Adipocyte (in vitro differentiated cells): ENCODE data around the gene RGS19.
A peak's percentile ranks its signal among the peaks of the same experiment; 100 is the strongest.

ENCODE experiments used
- DNase-seq: peaks from one replicate; pipeline ENCODE4 v3.0.0-alpha.2; 2015; ENCODE audit warnings: low read depth
- H3K27me3 ChIP-seq: replicated peaks from 2 replicates; pipeline ENCODE4 v1.7.0; 2013; ENCODE audit warnings: mild to moderate bottlenecking, low read length, moderate library complexity; ENCODE audit not compliant: control insufficient read depth, insufficient read depth
- H3K36me3 ChIP-seq: 2 replicates; pipeline ENCODE4 v1.7.0; 2013; ENCODE audit warnings: low read length, mild to moderate bottlenecking, moderate library complexity; ENCODE audit not compliant: control insufficient read depth, insufficient read depth, severe bottlenecking
- H3K4me1 ChIP-seq: 2 replicates; pipeline ENCODE4 v1.7.0; 2013; ENCODE audit warnings: mild to moderate bottlenecking, low read length, moderate library complexity; ENCODE audit not compliant: control insufficient read depth, insufficient read depth
- H3K4me3 ChIP-seq: 2 replicates; pipeline ENCODE4 v1.7.0; 2013; ENCODE audit warnings: mild to moderate bottlenecking, low read length, moderate library complexity
- H3K9ac ChIP-seq: 2 replicates; pipeline ENCODE4 v1.7.0; 2013; ENCODE audit warnings: mild to moderate bottlenecking, low read length, moderate library complexity
- H3K9me3 ChIP-seq: 2 replicates; pipeline ENCODE4 v1.7.0; 2013; ENCODE audit warnings: mild to moderate bottlenecking, low read length, moderate library complexity; ENCODE audit not compliant: control insufficient read depth

Gene RGS19

GRCh38 chr20:64072498-64073063 lies 6.7 kb downstream of the RGS19 start:
- no peak for DNase-seq

GRCh38 chr20:64071341-64072332 lies 7.7 kb downstream of the RGS19 start:
- H3K4me3 ChIP-seq: no peak overlapping the region
- H3K4me1 ChIP-seq: no peaks in the 10 kb centered on the region
- no peaks in the 10 kb centered on the region for H3K9me3 ChIP-seq
- DNase-seq: no peak
- H3K27me3 ChIP-seq: no peaks in the 10 kb centered on the region
- no peak overlapping the region for H3K9ac ChIP-seq
- peaks cover 6% of the 10 kb centered on the region for H3K36me3 ChIP-seq

More at GRCh38 chr20:64072498-64073063, 6.7 kb downstream of the RGS19 start:
- Histone ChIP-seq H3K9me3 (no peaks in the 10 kb centered on the region), H3K9ac (no peak overlapping the region), H3K4me3 (no peak overlapping the region), H3K4me1 (no peaks in the 10 kb centered on the region), H3K27me3 (no peaks in the 10 kb centered on the region), H3K36me3 (peaks cover 6% of the 10 kb centered on the region)

- Histone ChIP-seq H3K4me1 (no peaks in the 10 kb centered on the region), H3K9ac (no peak overlapping the region), H3K27me3 (no peaks in the 10 kb centered on the region), H3K9me3 (no peaks in the 10 kb centered on the region), H3K4me3 (no peak overlapping the region), H3K36me3 (peaks cover 6% of the 10 kb centered on the region)
- DNase-seq: no peak
Observed at GRCh38 chr20:64070244-64070993, 8.9 kb downstream of the RGS19 start.

GRCh38 chr20:64069614-64070243 lies 9.6 kb downstream of the RGS19 start:
- Histone ChIP-seq H3K36me3 (peaks cover 6% of the 10 kb centered on the region), H3K9me3 (no peaks in the 10 kb centered on the region), H3K4me3 (no peak overlapping the region), H3K4me1 (no peaks in the 10 kb centered on the region), H3K9ac (no peak overlapping the region), H3K27me3 (no peaks in the 10 kb centered on the region)
- DNase-seq: peak; percentile 50

GRCh38 chr20:64069209-64069613 lies 10.1 kb downstream of the RGS19 start:
- no peak for DNase-seq
- no peaks in the 10 kb centered on the region for H3K9me3 ChIP-seq
- H3K27me3 ChIP-seq: no peaks in the 10 kb centered on the region
- no peak overlapping the region for H3K4me3 ChIP-seq
- H3K9ac ChIP-seq: no peak overlapping the region
- peaks cover 5% of the 10 kb centered on the region for H3K4me1 ChIP-seq
- H3K36me3 ChIP-seq: peaks cover 6% of the 10 kb centered on the region

GRCh38 chr20:64068386-64069208 lies 10.7 kb downstream of the RGS19 start:
- no peak for DNase-seq
- no peaks in the 10 kb centered on the region for H3K27me3 ChIP-seq
- H3K9me3 ChIP-seq: no peaks in the 10 kb centered on the region
- no peak overlapping the region for H3K4me3 ChIP-seq
- peaks cover 11% of the 10 kb centered on the region for H3K4me1 ChIP-seq
- H3K9ac ChIP-seq: no peak overlapping the region
- H3K36me3 ChIP-seq: no peaks in the 10 kb centered on the region

GRCh38 chr20:64067733-64068307 lies 11.5 kb downstream of the RGS19 start:
- no peaks in the 10 kb centered on the region for H3K36me3 ChIP-seq
- H3K9me3 ChIP-seq: no peaks in the 10 kb centered on the region
- DNase-seq: no peak
- no peaks in the 10 kb centered on the region for H3K27me3 ChIP-seq
- H3K4me1 ChIP-seq: peaks cover 11% of the 10 kb centered on the region
- no peak overlapping the region for H3K9ac ChIP-seq
- no peak overlapping the region for H3K4me3 ChIP-seq

GRCh38 chr20:64067005-64067632 lies 12.2 kb downstream of the RGS19 start:
- Histone ChIP-seq H3K9ac (no peak overlapping the region), H3K36me3 (no peaks in the 10 kb centered on the region), H3K4me1 (peaks cover 15% of the 10 kb centered on the region), H3K27me3 (no peaks in the 10 kb centered on the region), H3K4me3 (no peak overlapping the region), H3K9me3 (no peaks in the 10 kb centered on the region)
- DNase-seq: no peak

- Histone ChIP-seq H3K9me3 (no peaks in the 10 kb centered on the region), H3K27me3 (no peaks in the 10 kb centered on the region), H3K4me1 (peaks cover 15% of the 10 kb centered on the region), H3K36me3 (no peaks in the 10 kb centered on the region), H3K9ac (no peak overlapping the region), H3K4me3 (no peak overlapping the region)
- no peak for DNase-seq
Observed at GRCh38 chr20:64065974-64066343, 13.4 kb downstream of the RGS19 start.
